KBM-7 (cell line): ENCODE measurements around the gene AFF4.
"Not testable (repeated sequence)": the region's sequence is repeated elsewhere in the genome, so short reads cannot be mapped to it uniquely, and the experiment has no call there.

Experiments
- DNase-seq: peaks from one replicate; pipeline ENCODE4 v3.0.0-alpha.2; 2015
- in situ Hi-C: fragments of 300-500 bp; cut with MboI; formaldehyde crosslinking; loops from 2 replicates; pipeline ENCODE4 v1.14.3; 2020; ENCODE audit warnings: low sequenced_read_pairs, low pct_unique_long_range_greater_than_20kb, mixed read lengths

AFF4 gene, protein sequence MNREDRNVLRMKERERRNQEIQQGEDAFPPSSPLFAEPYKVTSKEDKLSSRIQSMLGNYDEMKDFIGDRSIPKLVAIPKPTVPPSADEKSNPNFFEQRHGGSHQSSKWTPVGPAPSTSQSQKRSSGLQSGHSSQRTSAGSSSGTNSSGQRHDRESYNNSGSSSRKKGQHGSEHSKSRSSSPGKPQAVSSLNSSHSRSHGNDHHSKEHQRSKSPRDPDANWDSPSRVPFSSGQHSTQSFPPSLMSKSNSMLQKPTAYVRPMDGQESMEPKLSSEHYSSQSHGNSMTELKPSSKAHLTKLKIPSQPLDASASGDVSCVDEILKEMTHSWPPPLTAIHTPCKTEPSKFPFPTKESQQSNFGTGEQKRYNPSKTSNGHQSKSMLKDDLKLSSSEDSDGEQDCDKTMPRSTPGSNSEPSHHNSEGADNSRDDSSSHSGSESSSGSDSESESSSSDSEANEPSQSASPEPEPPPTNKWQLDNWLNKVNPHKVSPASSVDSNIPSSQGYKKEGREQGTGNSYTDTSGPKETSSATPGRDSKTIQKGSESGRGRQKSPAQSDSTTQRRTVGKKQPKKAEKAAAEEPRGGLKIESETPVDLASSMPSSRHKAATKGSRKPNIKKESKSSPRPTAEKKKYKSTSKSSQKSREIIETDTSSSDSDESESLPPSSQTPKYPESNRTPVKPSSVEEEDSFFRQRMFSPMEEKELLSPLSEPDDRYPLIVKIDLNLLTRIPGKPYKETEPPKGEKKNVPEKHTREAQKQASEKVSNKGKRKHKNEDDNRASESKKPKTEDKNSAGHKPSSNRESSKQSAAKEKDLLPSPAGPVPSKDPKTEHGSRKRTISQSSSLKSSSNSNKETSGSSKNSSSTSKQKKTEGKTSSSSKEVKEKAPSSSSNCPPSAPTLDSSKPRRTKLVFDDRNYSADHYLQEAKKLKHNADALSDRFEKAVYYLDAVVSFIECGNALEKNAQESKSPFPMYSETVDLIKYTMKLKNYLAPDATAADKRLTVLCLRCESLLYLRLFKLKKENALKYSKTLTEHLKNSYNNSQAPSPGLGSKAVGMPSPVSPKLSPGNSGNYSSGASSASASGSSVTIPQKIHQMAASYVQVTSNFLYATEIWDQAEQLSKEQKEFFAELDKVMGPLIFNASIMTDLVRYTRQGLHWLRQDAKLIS

GRCh38 chr5:132963171-132964104, at the start of gene AFF4:
TSS of gene AFF4 (minus strand) at chr5:132963634. CDS start at chr5:132937189, 26,445 bp downstream.
- peak; percentile 92 for DNase-seq
- in situ Hi-C loops = no loop called here

DNA sequence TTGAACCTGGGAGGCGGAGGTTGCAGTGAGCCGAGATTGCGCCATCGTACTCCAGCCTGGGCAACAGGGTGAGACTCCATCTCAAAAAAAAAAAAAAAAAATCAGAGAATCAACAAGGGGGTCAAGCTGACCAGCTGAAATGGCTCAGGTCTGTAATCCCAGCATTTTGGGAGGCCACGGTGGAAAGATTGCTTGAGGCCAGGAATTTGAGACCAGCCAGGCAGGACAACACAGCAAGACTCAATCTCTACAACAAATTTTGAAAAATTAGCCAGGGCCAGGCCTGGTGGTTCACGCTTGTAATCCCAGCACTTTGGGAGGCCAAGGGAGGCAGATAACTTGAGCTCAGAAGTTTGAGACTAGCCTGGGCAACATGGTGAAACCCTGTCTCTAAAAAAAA, 45.0 kb upstream of the AFF4 start:
- DNase-seq, in situ Hi-C loops: not testable (repeated sequence)

- in situ Hi-C loops = no loop called here
- DNase-seq = no peak
Observed at GRCh38 chr5:133006653-133007052, 43.2 kb upstream of the AFF4 start.

GRCh38 chr5:132999246-132999645, 35.8 kb upstream of the AFF4 start:
- in situ Hi-C loops = no loop called here
- no peak for DNase-seq

- in situ Hi-C loops = no loop called here
- no peak for DNase-seq
Observed at GRCh38 chr5:132998556-132998955, 35.1 kb upstream of the AFF4 start.

GRCh38 chr5:132996307-132996706, 32.9 kb upstream of the AFF4 start:
- no peak for DNase-seq
- in situ Hi-C loops = no loop called here

- in situ Hi-C loops = no loop called here
- no peak for DNase-seq
Observed at GRCh38 chr5:132987531-132988408, 24.3 kb upstream of the AFF4 start.

GRCh38 chr5:132982971-132983370, 19.5 kb upstream of the AFF4 start:
- in situ Hi-C loops, DNase-seq: not testable (repeated sequence)

DNA sequence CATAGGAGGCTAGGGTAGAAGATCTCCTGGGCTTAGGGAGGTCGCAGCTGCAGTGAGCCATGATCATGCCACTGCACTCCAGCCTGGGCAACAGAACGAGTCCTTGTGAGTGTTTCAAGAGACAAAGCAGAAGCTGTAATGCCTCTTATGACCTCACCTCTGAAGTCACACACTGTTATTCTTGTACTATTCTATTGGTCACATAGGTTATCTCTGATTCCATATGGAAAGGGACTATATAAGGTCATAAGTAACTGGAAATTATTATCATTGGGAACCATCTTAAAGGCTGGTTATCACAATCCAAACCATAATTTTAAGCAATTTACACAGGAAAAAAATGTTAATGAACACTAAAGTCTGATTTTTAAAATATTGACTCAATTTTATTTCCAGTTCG, 17.9 kb upstream of the AFF4 start:
- no peak for DNase-seq
- in situ Hi-C loops = no loop called here

DNA sequence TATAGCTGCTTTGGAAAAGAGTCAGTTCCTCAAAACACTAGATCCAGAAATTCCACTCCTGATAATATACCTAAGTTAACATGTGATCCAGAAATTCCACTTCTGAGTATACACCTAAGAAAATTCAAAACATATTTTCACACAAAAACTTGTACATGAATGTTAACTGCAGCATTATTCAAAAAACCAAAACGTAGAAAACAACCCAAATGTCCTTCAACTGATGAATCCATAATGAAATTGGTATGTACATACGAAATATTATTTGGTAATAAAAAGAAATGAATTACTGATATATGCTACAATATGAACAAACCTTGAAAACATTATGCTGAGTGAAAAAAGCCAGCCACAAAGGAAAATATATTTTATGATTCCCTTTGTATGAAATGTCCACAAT, 16.5 kb upstream of the AFF4 start:
- no peak for DNase-seq
- in situ Hi-C loops = no loop called here

- peak; percentile 28 for DNase-seq
- in situ Hi-C loops = no loop called here
Observed at GRCh38 chr5:132979367-132979940, 16.0 kb upstream of the AFF4 start.

DNA sequence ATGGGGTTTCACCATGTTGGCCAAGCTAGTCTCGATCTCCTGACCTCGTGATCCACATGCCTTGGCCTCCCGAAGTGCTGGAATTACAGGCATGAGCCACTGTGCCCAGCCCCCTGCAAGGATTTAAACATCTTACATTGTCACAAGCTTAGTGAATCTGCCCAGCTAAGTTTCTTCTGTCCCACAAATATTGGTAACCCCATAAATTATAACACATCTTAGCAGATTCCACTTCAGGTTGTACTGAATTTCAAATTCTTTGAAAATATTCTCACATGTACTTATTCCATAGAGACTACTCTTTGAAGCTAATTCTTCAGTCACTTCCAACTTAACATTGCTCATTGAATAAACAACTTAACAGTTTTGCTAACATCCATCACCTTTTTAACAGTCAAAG, 13.4 kb upstream of the AFF4 start:
- DNase-seq = no peak
- in situ Hi-C loops = no loop called here

DNA sequence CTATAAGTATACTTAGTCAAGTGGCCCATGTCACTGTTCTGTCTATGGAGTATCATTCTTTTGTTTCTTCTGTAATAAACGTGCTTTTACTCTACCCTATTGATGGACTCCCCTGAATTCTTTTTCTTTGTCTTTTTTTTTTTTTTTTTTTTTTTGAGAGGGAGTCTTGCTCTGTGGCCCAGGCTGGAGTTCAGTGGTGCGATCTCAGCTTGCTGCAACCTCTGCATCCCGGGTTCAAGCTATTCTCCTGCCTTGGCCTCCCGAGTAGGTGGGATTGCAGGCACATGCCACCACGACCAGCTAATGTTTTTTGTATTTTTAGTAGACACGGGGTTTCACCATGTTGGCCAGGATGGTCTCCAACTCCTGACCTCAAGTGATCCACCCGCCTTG, 9.0 kb upstream of the AFF4 start:
- DNase-seq, in situ Hi-C loops: not testable (repeated sequence)

DNA sequence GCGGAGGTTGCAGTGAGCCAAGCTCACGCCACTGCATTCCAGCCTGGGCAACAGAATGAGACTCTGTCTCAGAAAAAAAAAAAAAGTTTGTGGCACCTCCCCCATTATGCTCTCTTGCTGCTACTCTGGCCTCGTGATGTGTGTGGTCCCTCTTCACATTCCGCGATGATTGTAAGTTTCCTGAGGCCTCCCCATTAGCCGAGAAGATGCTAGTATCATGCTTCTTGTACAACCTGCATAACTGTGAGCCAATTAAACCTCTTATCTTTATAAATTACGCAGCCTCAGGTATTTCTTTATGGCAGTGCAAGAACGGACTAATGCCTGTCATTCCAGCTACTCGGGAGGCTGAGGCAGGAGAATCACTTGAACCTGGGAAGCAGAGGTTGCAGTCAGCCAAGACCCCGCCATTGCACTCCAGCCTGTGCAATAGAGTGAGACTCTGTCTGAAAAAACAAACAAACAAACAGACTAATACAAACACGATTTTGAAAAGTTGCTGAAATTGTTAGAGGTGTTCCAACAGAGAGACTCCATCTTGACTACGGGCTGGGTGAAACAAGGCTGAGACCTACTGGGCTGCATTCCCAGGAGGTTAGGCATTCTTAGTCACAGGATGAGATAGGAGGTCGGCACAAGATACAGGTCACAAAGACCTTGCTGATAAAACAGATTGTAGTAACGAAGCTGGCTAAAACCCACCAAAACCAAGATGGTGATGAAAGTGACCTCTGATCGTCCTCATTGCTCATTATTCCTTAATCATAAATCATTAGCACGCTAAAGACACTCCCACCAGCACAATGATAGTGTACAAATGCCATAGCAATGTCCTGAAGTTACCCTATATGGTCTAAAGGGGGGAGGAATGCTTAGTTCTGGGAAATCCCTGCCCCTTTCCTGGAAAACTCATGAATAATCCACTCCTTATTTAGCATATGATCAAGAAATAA, 8.3 kb upstream of the AFF4 start:
- no peak for DNase-seq
- in situ Hi-C loops = no loop called here

DNA sequence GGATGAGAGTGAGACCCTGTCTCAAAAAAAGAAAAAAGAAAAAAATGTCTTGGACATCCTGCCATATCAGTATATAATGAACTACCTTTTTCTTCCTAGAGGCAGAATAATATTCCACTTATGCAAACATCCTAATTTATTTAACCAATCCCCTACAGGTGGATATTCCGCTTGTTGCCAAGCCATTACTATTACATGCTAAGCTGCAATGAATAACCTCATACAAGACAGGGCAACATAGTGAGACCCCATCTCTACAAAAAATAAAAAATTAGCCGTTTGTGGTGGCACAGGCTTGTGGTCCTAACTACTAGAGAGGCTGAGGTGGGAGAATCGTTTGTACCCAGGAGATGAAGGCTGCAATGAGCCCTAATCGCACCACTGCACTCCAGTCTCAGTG, 1.7 kb upstream of the AFF4 start:
- in situ Hi-C loops = no loop called here

GRCh38 chr5:132962429-132963021, 909 bp downstream of the AFF4 start:
- in situ Hi-C loops = no loop called here
- peak; percentile 67 for DNase-seq

More for the DNA sequence above, 1.7 kb upstream of the AFF4 start:
- no peak for DNase-seq
